HEK293 (cell line): ENCODE results near the gene TOR4A.
"Not testable (repeated sequence)": the region's sequence is repeated elsewhere in the genome, so short reads cannot be mapped to it uniquely, and the experiment has no call there.

Source experiments
- CTCF ChIA-PET: fragments of 350-600 bp; formaldehyde crosslinking; extraction: SDS; loops from one replicate; lab custom pipeline; 2021; ENCODE audit warnings: antibody characterized with exemption; lab: Yijun Ruan, JAX
- POLR2A ChIA-PET: fragments of 300-600 bp; formaldehyde crosslinking; extraction: SDS; loops from one replicate; lab custom pipeline; 2020; ENCODE audit warnings: antibody characterized with exemption, inconsistent platforms; lab: Yijun Ruan, JAX
- H3K27ac ChIP-seq: fragments of 200-500 bp; sonication (Bioruptor generic); 2 replicates; pipeline ENCODE4 v1.5.1; 2014; ENCODE audit warnings: low read depth, low read length, control low read depth, inconsistent platforms; ENCODE audit errors: extremely low read depth
- H3K36me3 ChIP-seq, 2 experiments: fragments of 200-500 bp in 1 of 2; sonication (Bioruptor generic) in 1 of 2; 1 replicate in 1 of 2; 2 replicates in 1 of 2; pipeline ENCODE4 v1.5.1; 2014 to 2017; ENCODE audit warnings: inconsistent platforms in 2 of 2, low read length in 2 of 2; ENCODE audit not compliant: control insufficient read depth in 2 of 2, insufficient read depth in 1 of 2
- H3K4me1 ChIP-seq: fragments of 200-500 bp; sonication (Bioruptor generic); 2 replicates; pipeline ENCODE4 v1.5.1; 2014; ENCODE audit warnings: mild to moderate bottlenecking, low read length, inconsistent platforms; ENCODE audit not compliant: control insufficient read depth, insufficient read depth
- H3K4me3 ChIP-seq: 2 replicates; pipeline ENCODE4 v1.5.1; 2011; ENCODE audit warnings: low read depth, mild to moderate bottlenecking, control low read depth, low read length, moderate library complexity
- H3K9me3 ChIP-seq: fragments of 200-500 bp; sonication (Bioruptor generic); 2 replicates; pipeline ENCODE4 v1.5.1; 2014; ENCODE audit warnings: low read depth, low read length, inconsistent platforms; ENCODE audit not compliant: control insufficient read depth, insufficient read depth
- EGR2 ChIP-seq: fragments of 450-650 bp; formaldehyde crosslinking; IDR thresholded peaks from 2 replicates; pipeline ENCODE4 v1.5.1; 2016; ENCODE audit warnings: low read depth, missing biosample characterization, missing genetic modification characterization
- HOXD13 ChIP-seq: sonication (generic); formaldehyde crosslinking; IDR thresholded peaks from 2 replicates; pipeline ENCODE4 v1.8.0; 2022; ENCODE audit warnings: missing genetic modification reagents, borderline replicate concordance
- KLF17 ChIP-seq: fragments of 450-650 bp; formaldehyde crosslinking; IDR thresholded peaks from 2 replicates; pipeline ENCODE4 v1.5.1; 2016; ENCODE audit warnings: missing biosample characterization, missing genetic modification characterization
- PRDM10 ChIP-seq: fragments of 450-650 bp; formaldehyde crosslinking; IDR thresholded peaks from 2 replicates; pipeline ENCODE4 v1.5.1; 2016; ENCODE audit warnings: missing biosample characterization, missing genetic modification characterization
- SCRT1 ChIP-seq: fragments of 450-650 bp; formaldehyde crosslinking; IDR thresholded peaks from 2 replicates; pipeline ENCODE4 v1.5.1; 2016; ENCODE audit warnings: missing biosample characterization, missing genetic modification characterization, borderline replicate concordance
- SCRT2 ChIP-seq: fragments of 450-650 bp; formaldehyde crosslinking; IDR thresholded peaks from 2 replicates; pipeline ENCODE4 v1.5.1; 2016; ENCODE audit warnings: missing biosample characterization, missing genetic modification characterization
- WT1 ChIP-seq: fragments of 450-650 bp; formaldehyde crosslinking; IDR thresholded peaks from 2 replicates; pipeline ENCODE4 v1.5.1; 2016; ENCODE audit warnings: missing biosample characterization, missing genetic modification characterization
- ZFHX2 ChIP-seq: fragments of 450-650 bp; formaldehyde crosslinking; conservative IDR thresholded peaks from 2 replicates; pipeline ENCODE4 v1.5.1; 2016; ENCODE audit warnings: missing biosample characterization, missing genetic modification characterization
- ZFP41 ChIP-seq: fragments of 450-650 bp; formaldehyde crosslinking; IDR thresholded peaks from 2 replicates; pipeline ENCODE4 v1.5.1; 2016; ENCODE audit warnings: missing biosample characterization, missing genetic modification characterization, borderline replicate concordance

The TOR4A gene

GRCh38 chr9:137326445-137327065 is 49.0 kb downstream of the TOR4A start (continued):
- TF ChIP-seq PRDM10 (tag by site-specific recombination): no peak
- TF ChIP-seq, all 188 proteins: peak for 0

GRCh38 chr9:137327641-137328550 is 50.4 kb downstream of the TOR4A start:
- not testable (repeated sequence) for H3K4me3 ChIP-seq, H3K9me3 ChIP-seq, H3K27ac ChIP-seq, H3K4me1 ChIP-seq, H3K36me3 ChIP-seq
- peak; percentile 47; the same call in 1 of the 2 replicates for TF ChIP-seq WT1 (tag by site-specific recombination)
- TF ChIP-seq KLF17: 0 out of 2 replicates have a peak, but pooled peaks have one; percentile 35
- peak; percentile 89 for TF ChIP-seq EGR2 (tag by site-specific recombination)
- TF ChIP-seq ZFHX2 (tag by site-specific recombination): peak; percentile 69
- ChIA-PET POLR2A (interaction anchor here (0.7 kb wide), 1 partner anchor 21 kb away, joined by 3 read pairs; no protein-coding TSS in a partner anchor), CTCF (interaction anchor here (0.7 kb wide), 2 partner anchors 159 to 207 kb away, joined by 3 read pairs; no protein-coding TSS in a partner anchor)

GRCh38 chr9:137329590-137329989 is 52.1 kb downstream of the TOR4A start:
- H3K9me3 ChIP-seq, H3K36me3 ChIP-seq, H3K27ac ChIP-seq, H3K4me1 ChIP-seq, CTCF ChIA-PET, H3K4me3 ChIP-seq: not testable (repeated sequence)
- POLR2A ChIA-PET: interaction anchor here (1.1 kb wide), 1 partner anchor 89 kb away, joined by 3 read pairs; no protein-coding TSS in a partner anchor

- Histone ChIP-seq H3K27ac (no peak overlapping the region), H3K9me3 (no peaks in the 10 kb centered on the region), H3K4me3 (no peak overlapping the region), H3K4me1 (no peaks in the 10 kb centered on the region), H3K36me3 (no peaks in the 10 kb centered on the region)
- ChIA-PET POLR2A (interaction anchor here (1.1 kb wide), 1 partner anchor 90 kb away, joined by 3 read pairs; no protein-coding TSS in a partner anchor), CTCF (interaction anchor here (0.8 to 0.9 kb wide), 2 partner anchors 44 to 94 kb away, joined by 3 to 4 read pairs; no protein-coding TSS in a partner anchor)
- no peak for TF ChIP-seq HOXD13 (CRISPR knock-in tag)
- no peak for TF ChIP-seq ZFP41
- peak; percentile 78 for TF ChIP-seq SCRT2 (tag by site-specific recombination)
- peak; percentile 70; the same call in 1 of the 2 replicates for TF ChIP-seq SCRT1 (tag by site-specific recombination)
These were observed 53.2 kb downstream of the TOR4A start for GRCh38 chr9:137330689-137331088.
